NCI-H2107 treated with DMSO at 0.1 percent for 48 hours (cell line): ENCODE results near the gene EYA2.

Source experiments
- DNase-seq: peaks from one replicate; lab custom pipeline; 2025; ENCODE audit not compliant: unreplicated experiment; lab: John Stamatoyannopoulos, UW

EYA2 gene

GRCh38 chr20:46999801-47000465 lies 105.3 kb downstream of the EYA2 start:
- DNase-seq = no peak

- no peak for DNase-seq
Measured at GRCh38 chr20:47003223-47003622, 108.6 kb downstream of the EYA2 start.

GRCh38 chr20:47004179-47004578 lies 109.5 kb downstream of the EYA2 start:
- no peak for DNase-seq

- no peak for DNase-seq
Measured at GRCh38 chr20:47007826-47008655, 113.4 kb downstream of the EYA2 start.

GRCh38 chr20:47008842-47009518 lies 114.3 kb downstream of the EYA2 start:
- DNase-seq = no peak

GRCh38 chr20:47009784-47010183 lies 115.1 kb downstream of the EYA2 start:
- DNase-seq = no peak

GRCh38 chr20:47011984-47012383 lies 117.3 kb downstream of the EYA2 start:
- no peak for DNase-seq

GRCh38 chr20:47013606-47014005 lies 119.0 kb downstream of the EYA2 start:
- no peak for DNase-seq

- DNase-seq = no peak
Measured at GRCh38 chr20:47016068-47016664, 121.5 kb downstream of the EYA2 start.

- DNase-seq = no peak
Measured at GRCh38 chr20:47018381-47018780, 123.7 kb downstream of the EYA2 start.

GRCh38 chr20:47019121-47019824 lies 124.6 kb downstream of the EYA2 start:
- no peak for DNase-seq

GRCh38 chr20:47020231-47020630 lies 125.6 kb downstream of the EYA2 start:
- no peak for DNase-seq

- no peak for DNase-seq
Measured at GRCh38 chr20:47021850-47022249, 127.2 kb downstream of the EYA2 start.

- DNase-seq = no peak
Measured at GRCh38 chr20:47024461-47024937, 129.9 kb downstream of the EYA2 start.

- DNase-seq = no peak
Measured at GRCh38 chr20:47027042-47027441, 132.4 kb downstream of the EYA2 start.

GRCh38 chr20:47027456-47027855 lies 132.8 kb downstream of the EYA2 start:
- no peak for DNase-seq

GRCh38 chr20:47028487-47028886 lies 133.8 kb downstream of the EYA2 start:
- no peak for DNase-seq

- DNase-seq = no peak
Measured at GRCh38 chr20:47029845-47030244, 135.2 kb downstream of the EYA2 start.

- no peak for DNase-seq
Measured at GRCh38 chr20:47030271-47030810, 135.7 kb downstream of the EYA2 start.

GRCh38 chr20:47031004-47031403 lies 136.4 kb downstream of the EYA2 start:
- no peak for DNase-seq
